ENCODE data around the gene AGBL5.

The AGBL5 gene

GRCh38 chr2:27093430-27094352 lies 42.2 kb downstream of the AGBL5 start:
- DNase-seq (ENCODE audit: low read depth) = no peak
- no peak overlapping the region for H3K4me3 ChIP-seq (ENCODE audit: low read length)
- no peak for TF ChIP-seq CTCF (conservative IDR thresholded peaks at IDR 0.05; ENCODE audit: low read length)

- no peak overlapping the region for H3K4me3 ChIP-seq (ENCODE audit: low read length)
- no peak for DNase-seq (ENCODE audit: low read depth)
- no peak for TF ChIP-seq CTCF (conservative IDR thresholded peaks at IDR 0.05; ENCODE audit: low read length)
Measured at GRCh38 chr2:27094353-27094984, 43.0 kb downstream of the AGBL5 start.

GRCh38 chr2:27095427-27095744 lies 43.9 kb downstream of the AGBL5 start:
- DNase-seq (ENCODE audit: low read depth) = no peak
- no peak for TF ChIP-seq CTCF (conservative IDR thresholded peaks at IDR 0.05; ENCODE audit: low read length)
- H3K4me3 ChIP-seq (ENCODE audit: low read length) = no peak overlapping the region

DNA sequence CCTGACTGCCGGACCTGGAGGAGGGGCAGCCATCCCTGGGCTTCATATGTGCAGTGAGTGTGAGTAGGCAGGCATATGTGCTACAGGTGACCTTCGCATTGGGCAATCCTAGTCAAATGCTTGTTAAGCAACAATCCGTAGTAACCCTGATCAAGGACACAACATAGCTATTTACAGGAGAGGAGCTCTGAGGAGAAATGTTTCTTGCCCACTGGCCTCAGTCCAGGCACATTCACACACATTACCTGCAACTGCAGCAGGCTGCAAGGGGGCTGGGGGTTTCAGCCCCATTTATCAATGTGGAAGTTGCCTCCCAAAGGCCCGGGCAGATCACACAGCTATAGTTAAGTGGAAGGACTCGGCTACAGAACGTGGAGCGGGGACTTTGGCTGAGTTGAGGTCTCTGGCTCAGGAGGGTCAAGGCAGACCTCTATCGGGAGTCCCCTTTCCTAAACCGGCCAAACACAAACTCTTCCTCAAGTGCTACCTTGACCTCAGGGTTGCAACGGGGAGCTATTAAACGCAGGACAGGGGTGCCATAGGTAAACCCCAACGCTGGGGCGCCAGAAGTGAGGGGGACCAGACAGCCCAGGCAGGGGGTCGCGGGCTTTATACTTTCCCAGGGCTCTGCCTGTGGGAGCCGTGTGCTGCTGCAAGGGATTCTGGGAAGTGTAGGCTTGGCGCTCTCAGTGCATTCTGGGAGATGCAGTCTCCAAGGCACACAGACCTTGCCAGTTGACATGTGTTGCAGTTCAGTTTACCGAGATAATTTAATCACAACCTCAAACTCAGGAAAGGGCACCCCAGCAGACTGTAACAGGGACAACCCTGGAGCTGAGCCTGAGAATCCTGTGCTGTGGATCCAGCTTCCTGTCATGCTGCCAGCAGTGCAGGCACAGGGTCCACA lies 44.5 kb downstream of the AGBL5 start:
- peak overlapping the region; percentile 22 for H3K4me3 ChIP-seq (ENCODE audit: low read length)
- peak; percentile 57 for DNase-seq (ENCODE audit: low read depth)
- no peak for TF ChIP-seq CTCF (conservative IDR thresholded peaks at IDR 0.05; ENCODE audit: low read length)

DNA sequence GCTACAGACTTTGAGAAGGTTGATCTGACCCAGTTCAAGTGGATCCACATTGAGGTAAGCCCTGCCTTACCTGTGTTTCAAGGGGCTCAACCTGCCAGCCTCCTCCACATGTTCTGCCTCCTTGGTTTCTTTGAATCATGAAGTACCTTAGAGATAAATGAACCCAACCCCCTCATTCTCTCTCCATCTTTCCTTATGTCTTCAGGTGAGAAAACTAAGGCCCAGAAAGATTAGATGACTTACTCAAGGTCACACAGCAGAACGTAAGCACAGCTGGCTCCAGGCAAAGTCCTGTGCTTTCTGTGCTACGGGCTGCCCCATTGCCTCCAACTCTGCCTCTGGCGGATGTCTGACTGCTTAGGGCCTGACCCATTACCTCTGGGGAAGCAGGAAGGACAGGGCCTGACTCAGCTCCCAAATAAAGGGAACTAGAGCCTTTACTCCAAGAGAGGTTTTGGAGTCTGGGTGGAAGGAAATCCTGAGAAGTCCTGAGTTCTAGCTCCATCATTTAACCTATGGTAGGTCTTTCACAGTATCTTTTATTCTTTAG lies 45.4 kb downstream of the AGBL5 start:
- TF ChIP-seq CTCF (conservative IDR thresholded peaks at IDR 0.05; ENCODE audit: low read length) = no peak
- no peak for DNase-seq (ENCODE audit: low read depth)
- H3K4me3 ChIP-seq (ENCODE audit: low read length) = no peak overlapping the region

DNA sequence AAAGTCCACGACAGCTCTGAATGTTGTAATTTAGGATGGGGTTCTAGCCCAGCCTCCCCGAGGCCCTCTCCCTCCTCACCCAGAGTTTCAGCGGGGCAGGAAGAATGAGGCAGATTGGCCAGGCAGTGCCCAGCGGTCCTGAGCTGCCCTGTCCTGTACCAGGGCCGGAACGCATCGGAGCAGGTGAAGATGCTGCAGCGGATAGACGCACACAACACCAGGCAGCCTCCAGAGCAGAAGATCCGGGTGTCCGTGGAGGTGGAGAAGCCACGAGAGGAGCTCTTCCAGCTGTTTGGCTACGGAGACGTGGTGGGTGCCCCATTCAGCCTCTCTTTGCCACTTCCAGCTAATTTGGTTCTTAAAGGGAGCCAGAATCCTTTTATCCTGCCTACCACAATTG lies 45.9 kb downstream of the AGBL5 start:
- no peak for DNase-seq (ENCODE audit: low read depth)
- no peak overlapping the region for H3K4me3 ChIP-seq (ENCODE audit: low read length)
- TF ChIP-seq CTCF (conservative IDR thresholded peaks at IDR 0.05; ENCODE audit: low read length) = no peak
